ENCODE results near the gene KRTAP2-2.
"Not testable (repeated sequence)": the region's sequence is repeated elsewhere in the genome, so short reads cannot be mapped to it uniquely, and the experiment has no call there.

Gene KRTAP2-2

DNA sequence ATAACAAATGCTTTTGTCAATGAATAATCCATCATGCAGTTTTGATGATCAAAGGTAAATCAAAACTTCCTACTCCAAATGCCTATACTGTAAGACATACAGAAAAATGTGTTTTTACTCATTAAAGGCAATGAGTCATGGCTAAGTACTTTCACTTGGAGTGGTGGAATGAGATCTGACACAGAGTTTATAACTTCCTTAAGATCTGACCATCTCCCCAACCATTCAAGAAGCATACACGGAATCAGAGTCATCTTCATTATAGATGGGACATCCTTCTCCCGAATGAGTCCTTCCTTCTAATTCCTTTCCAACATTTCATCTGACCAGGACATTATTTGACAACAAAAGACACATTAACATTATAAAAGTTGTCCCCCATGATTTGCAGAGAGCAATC is 28.4 kb upstream of the KRTAP2-2 start:
- H3K4me3 ChIP-seq (ENCODE audit: low read length); H3K9ac ChIP-seq (ENCODE audit: low read length); H3K27me3 ChIP-seq (replicated peaks; ENCODE audit: control insufficient read depth, insufficient read depth, low read length); DNase-seq (ENCODE audit: low read depth); H3K4me1 ChIP-seq (ENCODE audit: control insufficient read depth, insufficient read depth, low read length); H3K36me3 ChIP-seq (ENCODE audit: control insufficient read depth, insufficient read depth, low read length, severe bottlenecking); H3K9me3 ChIP-seq (ENCODE audit: control insufficient read depth, low read length): not testable (repeated sequence)

DNA sequence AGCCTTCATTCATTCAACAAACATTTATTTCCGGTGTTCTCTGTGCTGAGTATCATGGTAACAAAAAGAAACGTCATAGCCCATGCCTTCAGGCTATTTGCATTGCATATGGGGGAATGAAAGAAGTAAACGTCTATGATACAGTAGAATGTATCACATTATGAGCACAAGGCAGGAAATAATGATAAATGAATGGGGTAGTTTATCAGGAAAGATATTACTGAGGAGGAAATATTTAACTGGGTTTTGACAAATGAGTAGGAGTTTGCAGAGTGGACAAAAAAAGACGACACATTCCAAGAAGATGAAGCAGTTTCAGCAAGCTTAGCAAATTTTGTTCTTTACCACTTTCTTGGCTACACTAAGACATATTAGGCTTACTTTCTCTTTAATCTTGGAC is 27.6 kb upstream of the KRTAP2-2 start:
- Histone ChIP-seq H3K9ac (ENCODE audit: low read length) (no peak overlapping the region), H3K4me1 (ENCODE audit: control insufficient read depth, insufficient read depth, low read length) (no peaks in the 10 kb centered on the region), H3K36me3 (ENCODE audit: control insufficient read depth, insufficient read depth, low read length, severe bottlenecking) (no peaks in the 10 kb centered on the region), H3K4me3 (ENCODE audit: low read length) (no peak overlapping the region), H3K27me3 (replicated peaks; ENCODE audit: control insufficient read depth, insufficient read depth, low read length) (no peaks in the 10 kb centered on the region), H3K9me3 (ENCODE audit: control insufficient read depth, low read length) (no peaks in the 10 kb centered on the region)
- DNase-seq (ENCODE audit: low read depth) = peak; percentile 44

- Histone ChIP-seq H3K27me3 (replicated peaks; ENCODE audit: control insufficient read depth, insufficient read depth, low read length) (no peaks in the 10 kb centered on the region), H3K36me3 (ENCODE audit: control insufficient read depth, insufficient read depth, low read length, severe bottlenecking) (no peaks in the 10 kb centered on the region), H3K9me3 (ENCODE audit: control insufficient read depth, low read length) (no peaks in the 10 kb centered on the region), H3K4me1 (ENCODE audit: control insufficient read depth, insufficient read depth, low read length) (no peaks in the 10 kb centered on the region), H3K9ac (ENCODE audit: low read length) (no peak overlapping the region), H3K4me3 (ENCODE audit: low read length) (no peak overlapping the region)
- no peak for DNase-seq (ENCODE audit: low read depth)
Observed at GRCh38 chr17:41076788-41077187, 21.8 kb upstream of the KRTAP2-2 start.

DNA sequence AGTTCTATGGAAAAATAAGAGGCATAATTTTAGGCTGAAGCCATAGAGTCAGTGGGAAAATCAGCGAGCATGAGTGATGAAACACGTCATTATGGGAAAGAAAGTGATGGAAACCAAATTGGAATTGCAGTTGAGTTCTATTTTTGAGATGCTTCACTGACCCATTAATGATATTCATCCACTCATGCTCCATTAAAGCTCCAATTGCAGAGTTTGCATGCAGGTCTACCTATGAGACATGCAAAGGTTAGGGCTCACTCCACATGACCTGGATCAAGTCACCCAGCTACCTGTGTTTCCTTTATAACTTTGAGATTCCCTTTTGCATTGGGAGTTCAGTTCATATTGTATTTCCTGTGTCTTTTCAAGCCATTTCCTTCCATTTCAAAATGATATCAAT is 18.6 kb upstream of the KRTAP2-2 start:
- DNase-seq (ENCODE audit: low read depth) = no peak
- no peaks in the 10 kb centered on the region for H3K9me3 ChIP-seq (ENCODE audit: control insufficient read depth, low read length)
- H3K9ac ChIP-seq (ENCODE audit: low read length) = no peak overlapping the region
- no peaks in the 10 kb centered on the region for H3K4me1 ChIP-seq (ENCODE audit: control insufficient read depth, insufficient read depth, low read length)
- no peaks in the 10 kb centered on the region for H3K36me3 ChIP-seq (ENCODE audit: control insufficient read depth, insufficient read depth, low read length, severe bottlenecking)
- H3K4me3 ChIP-seq (ENCODE audit: low read length) = no peak overlapping the region
- H3K27me3 ChIP-seq (replicated peaks; ENCODE audit: control insufficient read depth, insufficient read depth, low read length) = no peaks in the 10 kb centered on the region

- Histone ChIP-seq H3K9me3 (ENCODE audit: control insufficient read depth, low read length) (no peaks in the 10 kb centered on the region), H3K27me3 (replicated peaks; ENCODE audit: control insufficient read depth, insufficient read depth, low read length) (no peaks in the 10 kb centered on the region), H3K36me3 (ENCODE audit: control insufficient read depth, insufficient read depth, low read length, severe bottlenecking) (no peaks in the 10 kb centered on the region), H3K4me1 (ENCODE audit: control insufficient read depth, insufficient read depth, low read length) (no peaks in the 10 kb centered on the region), H3K9ac (ENCODE audit: low read length) (no peak overlapping the region), H3K4me3 (ENCODE audit: low read length) (no peak overlapping the region)
- DNase-seq (ENCODE audit: low read depth) = no peak
Observed at GRCh38 chr17:41071606-41072360, 16.8 kb upstream of the KRTAP2-2 start.

GRCh38 chr17:41069031-41069430 is 14.0 kb upstream of the KRTAP2-2 start:
- no peak for DNase-seq (ENCODE audit: low read depth)
- Histone ChIP-seq H3K9ac (ENCODE audit: low read length) (no peak overlapping the region), H3K4me1 (ENCODE audit: control insufficient read depth, insufficient read depth, low read length) (no peaks in the 10 kb centered on the region)

GRCh38 chr17:41067281-41067680 is 12.3 kb upstream of the KRTAP2-2 start:
- peaks cover 6% of the 10 kb centered on the region for H3K4me1 ChIP-seq (ENCODE audit: control insufficient read depth, insufficient read depth, low read length)
- H3K9me3 ChIP-seq (ENCODE audit: control insufficient read depth, low read length) = no peaks in the 10 kb centered on the region
- DNase-seq (ENCODE audit: low read depth) = peak; percentile 82
- H3K36me3 ChIP-seq (ENCODE audit: control insufficient read depth, insufficient read depth, low read length, severe bottlenecking) = no peaks in the 10 kb centered on the region
- no peaks in the 10 kb centered on the region for H3K27me3 ChIP-seq (replicated peaks; ENCODE audit: control insufficient read depth, insufficient read depth, low read length)
- H3K9ac ChIP-seq (ENCODE audit: low read length) = no peak overlapping the region
- no peak overlapping the region for H3K4me3 ChIP-seq (ENCODE audit: low read length)

More at GRCh38 chr17:41069031-41069430, 14.0 kb upstream of the KRTAP2-2 start:
- H3K36me3 ChIP-seq (ENCODE audit: control insufficient read depth, insufficient read depth, low read length, severe bottlenecking) = no peaks in the 10 kb centered on the region
- H3K27me3 ChIP-seq (replicated peaks; ENCODE audit: control insufficient read depth, insufficient read depth, low read length) = no peaks in the 10 kb centered on the region
- no peaks in the 10 kb centered on the region for H3K9me3 ChIP-seq (ENCODE audit: control insufficient read depth, low read length)
- no peak overlapping the region for H3K4me3 ChIP-seq (ENCODE audit: low read length)

- peak; percentile 57 for DNase-seq (ENCODE audit: low read depth)
- H3K4me3 ChIP-seq (ENCODE audit: low read length) = no peak within 1 kb of the TSS
- peaks cover 18% of the 10 kb centered on the region for H3K4me1 ChIP-seq (ENCODE audit: control insufficient read depth, insufficient read depth, low read length)
- no peaks in the 10 kb centered on the region for H3K9me3 ChIP-seq (ENCODE audit: control insufficient read depth, low read length)
- H3K27me3 ChIP-seq (replicated peaks; ENCODE audit: control insufficient read depth, insufficient read depth, low read length) = no peaks in the 10 kb centered on the region
- H3K36me3 ChIP-seq (ENCODE audit: control insufficient read depth, insufficient read depth, low read length, severe bottlenecking) = no peaks in the 10 kb centered on the region
- H3K9ac ChIP-seq (ENCODE audit: low read length) = no peak within 1 kb of the TSS
Observed at GRCh38 chr17:41065829-41066624, 11.0 kb upstream of the KRTAP2-2 start, which contains the start of gene KRTAP2-4. KRTAP2-4 (minus strand) TSS chr17:41065879; CDS start chr17:41065845, 34 bp downstream.

GRCh38 chr17:41065016-41065689 is 10.1 kb upstream of the KRTAP2-2 start:
- not testable (repeated sequence) for H3K9ac ChIP-seq (ENCODE audit: low read length); H3K36me3 ChIP-seq (ENCODE audit: control insufficient read depth, insufficient read depth, low read length, severe bottlenecking); H3K9me3 ChIP-seq (ENCODE audit: control insufficient read depth, low read length); H3K4me3 ChIP-seq (ENCODE audit: low read length); H3K27me3 ChIP-seq (replicated peaks; ENCODE audit: control insufficient read depth, insufficient read depth, low read length); DNase-seq (ENCODE audit: low read depth)
- peaks cover 26% of the 10 kb centered on the region for H3K4me1 ChIP-seq (ENCODE audit: control insufficient read depth, insufficient read depth, low read length)

GRCh38 chr17:41064301-41064700 is 9.3 kb upstream of the KRTAP2-2 start:
- Histone ChIP-seq H3K9ac (ENCODE audit: low read length) (no peak overlapping the region), H3K27me3 (replicated peaks; ENCODE audit: control insufficient read depth, insufficient read depth, low read length) (no peaks in the 10 kb centered on the region), H3K9me3 (ENCODE audit: control insufficient read depth, low read length) (no peaks in the 10 kb centered on the region), H3K4me1 (ENCODE audit: control insufficient read depth, insufficient read depth, low read length) (peaks cover 33% of the 10 kb centered on the region), H3K4me3 (ENCODE audit: low read length) (no peak overlapping the region), H3K36me3 (ENCODE audit: control insufficient read depth, insufficient read depth, low read length, severe bottlenecking) (no peaks in the 10 kb centered on the region)
- DNase-seq (ENCODE audit: low read depth) = no peak

GRCh38 chr17:41063449-41063848 is 8.4 kb upstream of the KRTAP2-2 start:
- Histone ChIP-seq H3K9me3 (ENCODE audit: control insufficient read depth, low read length) (no peaks in the 10 kb centered on the region), H3K27me3 (replicated peaks; ENCODE audit: control insufficient read depth, insufficient read depth, low read length) (no peaks in the 10 kb centered on the region), H3K4me3 (ENCODE audit: low read length) (no peak overlapping the region), H3K4me1 (ENCODE audit: control insufficient read depth, insufficient read depth, low read length) (peaks cover 41% of the 10 kb centered on the region), H3K9ac (ENCODE audit: low read length) (no peak overlapping the region), H3K36me3 (ENCODE audit: control insufficient read depth, insufficient read depth, low read length, severe bottlenecking) (no peaks in the 10 kb centered on the region)
- no peak for DNase-seq (ENCODE audit: low read depth)

Measured in adipocyte (in vitro differentiated cells).